Fibroblast of lung (primary cell): ENCODE results near the gene UCN2.

Experiments used
- EZH2 ChIP-seq: IDR thresholded peaks from 2 replicates; pipeline ENCODE4 v1.5.1; 2012; ENCODE audit warnings: low read length, control low read depth, mild to moderate bottlenecking; ENCODE audit errors: missing control alignments
- TF ChIP-seq, protein P1 (sequence below), 2 donors: IDR thresholded peaks in 1 of 2; conservative IDR thresholded peaks in 1 of 2; 1 replicate in 1 of 2; 2 replicates in 1 of 2; pipeline ENCODE4 v1.5.1; 2011 to 2012; ENCODE audit warnings: low read length in 2 of 2, control low read depth in 1 of 2, inconsistent platforms in 1 of 2, low read depth in 1 of 2, mild to moderate bottlenecking in 1 of 2

DNA sequence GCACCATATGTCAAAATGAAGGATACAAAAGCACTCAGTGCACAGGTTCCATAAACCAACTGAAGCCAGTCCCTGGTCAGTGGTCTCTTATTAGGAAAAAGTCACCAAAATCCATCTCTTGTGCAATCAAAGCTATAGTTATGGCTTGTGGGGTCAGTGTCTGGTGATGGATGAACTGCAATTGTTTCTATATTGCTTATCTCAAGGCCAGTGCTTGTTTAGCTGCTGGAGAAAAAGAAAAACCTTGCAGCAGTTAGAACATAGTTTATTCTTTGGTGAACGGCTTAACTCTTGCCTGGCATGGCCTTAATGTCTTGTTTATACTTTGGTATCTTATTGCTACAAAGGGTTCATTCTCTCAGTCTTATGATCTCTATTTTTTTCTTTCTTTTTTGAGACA is 48.7 kb upstream of the UCN2 start:
- TF ChIP-seq, protein P1, sequence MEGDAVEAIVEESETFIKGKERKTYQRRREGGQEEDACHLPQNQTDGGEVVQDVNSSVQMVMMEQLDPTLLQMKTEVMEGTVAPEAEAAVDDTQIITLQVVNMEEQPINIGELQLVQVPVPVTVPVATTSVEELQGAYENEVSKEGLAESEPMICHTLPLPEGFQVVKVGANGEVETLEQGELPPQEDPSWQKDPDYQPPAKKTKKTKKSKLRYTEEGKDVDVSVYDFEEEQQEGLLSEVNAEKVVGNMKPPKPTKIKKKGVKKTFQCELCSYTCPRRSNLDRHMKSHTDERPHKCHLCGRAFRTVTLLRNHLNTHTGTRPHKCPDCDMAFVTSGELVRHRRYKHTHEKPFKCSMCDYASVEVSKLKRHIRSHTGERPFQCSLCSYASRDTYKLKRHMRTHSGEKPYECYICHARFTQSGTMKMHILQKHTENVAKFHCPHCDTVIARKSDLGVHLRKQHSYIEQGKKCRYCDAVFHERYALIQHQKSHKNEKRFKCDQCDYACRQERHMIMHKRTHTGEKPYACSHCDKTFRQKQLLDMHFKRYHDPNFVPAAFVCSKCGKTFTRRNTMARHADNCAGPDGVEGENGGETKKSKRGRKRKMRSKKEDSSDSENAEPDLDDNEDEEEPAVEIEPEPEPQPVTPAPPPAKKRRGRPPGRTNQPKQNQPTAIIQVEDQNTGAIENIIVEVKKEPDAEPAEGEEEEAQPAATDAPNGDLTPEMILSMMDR (conservative IDR thresholded peaks at IDR 0.05 in 1 of 2, IDR thresholded peaks at IDR 0.05 in 1 of 2; ENCODE audit: low read depth in 1 of 2, low read length in 2 of 2): no peak
- TF ChIP-seq EZH2: no peak
